CD4-positive, alpha-beta T cell treated with Interleukin-4 for 4 hours (primary cell): Measurements from ENCODE around the gene SPINK2.
A peak's percentile ranks its signal among the peaks of the same experiment; 100 is the strongest.

Source experiments
- DNase-seq: peaks from one replicate; pipeline ENCODE4 v3.0.0-alpha.2; 2020

SPINK2 gene

GRCh38 chr4:56799824-56800756, 21.4 kb downstream of the SPINK2 start:
- peak; percentile 85 for DNase-seq

DNA sequence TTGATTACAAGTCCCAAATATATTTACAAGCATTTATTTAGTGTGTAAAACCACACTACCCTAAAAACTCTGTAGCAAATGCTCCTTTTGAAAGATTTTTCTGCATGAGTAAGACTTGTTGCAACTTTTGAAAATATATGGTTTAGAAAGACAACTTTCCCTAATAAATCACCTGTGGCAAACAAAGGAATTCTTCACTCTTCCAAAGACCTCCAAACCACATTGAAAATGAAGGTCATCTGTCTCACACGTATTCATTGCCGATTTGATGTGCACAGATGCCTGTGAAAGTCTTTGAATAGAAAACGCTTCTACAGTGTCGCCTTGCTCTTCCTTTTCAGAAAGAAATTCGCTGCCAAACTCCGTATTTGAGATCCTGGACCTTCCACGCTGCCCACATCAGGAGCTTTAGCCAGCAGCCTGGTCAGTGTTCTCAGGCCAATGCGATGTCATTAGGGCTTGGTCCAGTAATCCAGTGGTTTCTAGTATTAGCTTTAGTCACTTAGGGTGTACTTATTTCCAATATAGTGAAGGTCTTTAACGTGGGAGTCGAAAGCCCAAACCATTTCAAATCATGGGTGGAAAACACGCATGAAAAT, 22.2 kb downstream of the SPINK2 start:
- no peak for DNase-seq

- DNase-seq, result no peak
Measured at GRCh38 chr4:56796211-56796610, 25.3 kb downstream of the SPINK2 start.

- DNase-seq, result no peak
Measured at GRCh38 chr4:56791316-56791715, 30.2 kb downstream of the SPINK2 start.

DNA sequence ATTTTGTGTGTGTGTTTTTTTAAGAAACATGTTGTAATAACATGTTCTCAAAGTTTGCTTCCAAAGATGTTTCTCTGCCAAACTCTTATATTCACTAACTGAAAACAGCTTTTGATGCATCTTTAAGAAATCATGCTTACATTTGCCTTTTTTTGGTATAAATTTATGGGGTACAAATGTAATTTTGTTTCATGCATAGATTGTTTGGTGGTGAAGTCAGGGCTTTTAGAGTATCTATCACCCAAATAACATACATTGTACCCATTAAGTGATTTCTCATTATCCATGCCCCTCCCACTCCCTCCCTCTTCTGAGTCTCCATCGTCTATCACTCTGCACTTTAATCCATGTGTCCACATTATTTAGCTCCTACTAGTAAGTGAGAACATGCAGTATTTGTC, 30.8 kb downstream of the SPINK2 start:
- DNase-seq, result no peak

- no peak for DNase-seq
Measured at GRCh38 chr4:56788081-56788480, 33.4 kb downstream of the SPINK2 start.

DNA sequence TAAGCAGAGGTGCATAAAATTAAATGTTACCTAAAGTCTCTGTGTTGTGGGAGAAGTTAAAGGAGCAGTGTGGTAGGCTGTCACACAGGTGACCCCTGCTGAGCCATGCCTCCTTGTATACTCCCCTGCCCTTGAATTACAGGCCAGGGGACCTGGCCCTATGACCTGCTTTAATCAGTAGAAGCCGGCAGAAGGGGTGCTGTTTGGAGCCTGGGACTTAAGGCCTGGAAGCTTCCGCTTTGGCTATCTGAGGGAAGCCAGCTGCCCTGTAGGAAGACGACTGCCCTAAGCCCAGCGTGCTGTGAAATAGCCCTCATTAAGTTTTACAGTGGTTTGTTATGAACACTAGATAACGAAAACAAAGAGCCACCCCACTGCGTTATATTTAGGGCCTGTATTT, 34.1 kb downstream of the SPINK2 start:
- no peak for DNase-seq

DNA sequence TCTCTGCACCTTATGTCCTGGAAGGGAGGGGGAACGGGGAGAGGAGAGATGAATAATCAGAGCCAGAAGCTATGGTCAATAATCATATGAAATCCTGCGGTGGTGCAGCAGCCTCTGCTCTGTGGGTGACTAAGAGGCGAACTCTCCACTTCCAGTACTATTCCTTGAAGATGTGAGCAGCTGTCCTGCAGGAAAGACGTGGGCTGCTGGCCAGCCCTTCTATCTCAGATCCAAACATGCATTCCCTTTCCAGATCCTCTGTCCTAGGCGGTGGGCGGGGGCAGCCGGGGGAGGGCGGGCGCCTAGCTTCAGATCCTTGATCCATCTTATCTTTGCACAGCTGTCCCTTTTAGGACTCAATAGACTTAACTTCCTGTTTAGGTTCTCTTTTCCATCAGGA, 34.5 kb downstream of the SPINK2 start:
- DNase-seq, result no peak

DNA sequence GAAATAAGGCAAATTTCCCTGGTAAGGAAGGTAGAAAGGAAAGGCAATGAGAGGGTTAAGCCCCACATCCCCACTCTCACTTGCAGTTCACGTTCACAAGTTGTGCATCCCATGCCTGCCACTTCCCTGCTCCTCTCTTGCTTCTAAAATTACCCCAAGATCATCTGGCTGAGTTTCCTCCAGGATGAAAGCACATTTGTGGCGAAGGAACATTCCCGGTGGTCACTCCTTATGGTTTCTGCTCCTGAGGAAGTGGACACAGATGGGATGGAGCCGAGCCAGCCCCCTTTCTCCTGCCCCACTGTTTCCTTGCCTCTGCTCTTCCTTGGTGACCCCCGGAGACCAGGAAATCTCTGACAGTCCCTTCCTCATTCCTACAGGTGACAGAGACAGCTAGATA, 37.5 kb downstream of the SPINK2 start:
- DNase-seq, result no peak

- no peak for DNase-seq
Measured at GRCh38 chr4:56782019-56782418, 39.5 kb downstream of the SPINK2 start.

DNA sequence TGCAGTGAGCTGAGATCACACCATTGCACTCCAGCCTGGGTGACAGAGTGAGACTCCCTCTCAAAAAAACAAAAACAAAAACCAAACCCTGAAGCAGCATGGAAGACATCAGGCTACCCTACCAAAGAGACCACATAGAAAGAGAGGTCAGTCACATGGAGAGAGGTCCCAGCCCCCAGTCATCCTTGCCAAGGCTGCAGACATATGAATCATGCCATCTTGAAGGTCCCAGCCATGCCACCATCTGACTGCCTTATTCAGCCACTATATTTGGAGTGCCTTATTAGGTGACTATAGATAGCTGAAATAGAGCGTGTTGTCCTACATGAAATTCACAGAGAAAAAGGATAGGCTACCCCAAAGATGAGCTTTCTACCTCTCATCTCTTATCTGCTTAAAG, 48.2 kb downstream of the SPINK2 start:
- no peak for DNase-seq

DNA sequence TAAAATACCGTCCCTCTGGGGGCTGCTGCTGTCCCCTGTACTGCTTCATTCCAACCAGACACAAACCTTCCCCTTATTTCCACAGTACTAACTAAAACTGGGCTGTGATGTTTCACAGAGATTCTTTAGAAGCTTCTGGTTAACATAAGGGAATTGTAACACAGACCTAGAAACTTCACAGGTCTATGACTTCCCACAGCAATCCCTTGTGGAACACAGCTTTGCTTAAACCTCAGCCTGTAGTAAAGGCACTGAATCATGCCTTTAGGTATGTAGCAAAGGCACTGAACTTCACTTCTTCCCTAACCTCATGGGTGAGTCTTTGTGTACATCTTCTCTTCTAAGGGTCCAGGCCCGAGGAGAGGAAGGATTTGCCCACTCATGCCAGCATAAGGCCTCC, 49.4 kb downstream of the SPINK2 start:
- no peak for DNase-seq

GRCh38 chr4:56768763-56769162, 52.7 kb downstream of the SPINK2 start:
- no peak for DNase-seq

GRCh38 chr4:56768316-56768715, 53.2 kb downstream of the SPINK2 start:
- no peak for DNase-seq

DNA sequence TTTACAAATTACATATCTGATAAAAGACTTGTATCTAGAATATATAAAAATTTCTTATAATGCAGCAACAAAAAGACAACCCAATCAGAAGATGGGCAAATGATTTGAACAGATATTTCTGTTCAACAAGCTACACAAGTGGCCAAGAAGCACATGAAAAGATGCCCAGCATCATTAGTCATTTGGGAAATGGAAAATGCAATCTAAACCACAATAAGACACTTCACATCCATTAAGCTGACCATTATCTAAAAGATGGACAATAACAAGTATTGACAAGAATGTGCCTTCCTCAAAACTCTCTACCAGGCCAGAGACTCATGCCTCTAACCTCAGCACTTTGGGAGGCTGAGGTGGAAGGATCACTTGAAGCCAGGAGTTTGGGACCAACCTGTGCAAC, 53.9 kb downstream of the SPINK2 start:
- no peak for DNase-seq

GRCh38 chr4:56764775-56765174, 56.7 kb downstream of the SPINK2 start:
- no peak for DNase-seq

GRCh38 chr4:56764223-56764622, 57.3 kb downstream of the SPINK2 start:
- DNase-seq, result no peak

DNA sequence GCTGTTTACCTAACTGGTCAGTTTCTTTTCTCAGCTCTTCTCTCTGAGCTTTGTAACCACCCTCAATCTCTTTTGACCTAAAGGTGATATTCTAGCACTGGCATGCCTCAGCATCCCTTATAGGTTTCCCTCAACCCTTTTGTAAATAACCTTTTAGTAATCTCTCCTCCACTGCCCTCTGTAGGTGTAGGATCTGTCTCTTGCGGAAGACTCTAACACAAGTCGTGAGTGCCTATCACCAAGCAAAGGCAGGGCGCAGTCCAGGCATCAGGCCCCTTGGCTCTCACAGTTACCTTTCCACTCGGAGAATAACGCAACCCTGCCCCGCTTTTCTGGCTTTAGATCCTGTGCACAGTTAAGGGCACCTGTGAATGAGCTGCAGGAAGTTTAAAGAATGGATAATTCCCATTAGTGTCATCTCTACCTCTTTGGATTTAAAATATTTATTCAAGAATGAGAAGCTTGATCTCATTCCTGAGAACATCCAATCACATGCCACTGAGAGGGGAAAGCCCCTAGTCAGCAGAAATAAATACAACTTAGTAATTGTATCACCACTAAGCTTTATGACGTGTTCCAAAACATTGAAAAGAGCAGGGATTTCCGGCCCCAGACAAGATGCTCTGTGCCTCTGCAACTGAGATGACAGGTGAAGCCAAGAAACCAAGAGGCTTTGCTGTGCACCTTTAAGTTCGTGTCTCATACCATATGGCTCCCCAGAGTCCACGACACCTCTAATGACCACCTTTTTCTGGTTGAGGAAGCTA, 58.8 kb downstream of the SPINK2 start:
- DNase-seq, result peak; percentile 46

DNA sequence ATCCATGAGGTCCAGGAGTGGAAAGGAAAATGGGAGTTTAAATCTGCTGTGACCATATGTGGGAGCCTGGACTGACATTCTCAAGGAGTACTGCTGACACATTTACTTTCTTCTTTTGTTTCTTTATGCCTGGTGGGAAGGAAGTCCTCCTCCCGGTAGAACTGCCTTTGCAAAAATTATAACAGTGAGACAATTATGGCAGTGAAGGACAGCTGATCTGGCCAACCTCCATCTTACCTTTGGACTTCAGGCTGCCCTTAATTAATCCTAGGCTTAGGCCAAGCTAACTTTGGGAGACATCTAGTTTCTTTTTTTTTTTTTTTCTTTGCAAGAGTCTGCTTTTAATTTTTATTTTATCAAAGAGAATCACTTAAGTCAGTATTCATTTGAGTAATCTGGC, 61.3 kb downstream of the SPINK2 start:
- no peak for DNase-seq
